ENCODE results near the gene ACY1. TPM values are rescaled to one million over a fixed set of nuclear protein-coding genes. Genes with fewer than 3 reads are reported as not detected.

ACY1 gene
- total RNA-seq, 1 donor, result 38.0 TPM

DNA sequence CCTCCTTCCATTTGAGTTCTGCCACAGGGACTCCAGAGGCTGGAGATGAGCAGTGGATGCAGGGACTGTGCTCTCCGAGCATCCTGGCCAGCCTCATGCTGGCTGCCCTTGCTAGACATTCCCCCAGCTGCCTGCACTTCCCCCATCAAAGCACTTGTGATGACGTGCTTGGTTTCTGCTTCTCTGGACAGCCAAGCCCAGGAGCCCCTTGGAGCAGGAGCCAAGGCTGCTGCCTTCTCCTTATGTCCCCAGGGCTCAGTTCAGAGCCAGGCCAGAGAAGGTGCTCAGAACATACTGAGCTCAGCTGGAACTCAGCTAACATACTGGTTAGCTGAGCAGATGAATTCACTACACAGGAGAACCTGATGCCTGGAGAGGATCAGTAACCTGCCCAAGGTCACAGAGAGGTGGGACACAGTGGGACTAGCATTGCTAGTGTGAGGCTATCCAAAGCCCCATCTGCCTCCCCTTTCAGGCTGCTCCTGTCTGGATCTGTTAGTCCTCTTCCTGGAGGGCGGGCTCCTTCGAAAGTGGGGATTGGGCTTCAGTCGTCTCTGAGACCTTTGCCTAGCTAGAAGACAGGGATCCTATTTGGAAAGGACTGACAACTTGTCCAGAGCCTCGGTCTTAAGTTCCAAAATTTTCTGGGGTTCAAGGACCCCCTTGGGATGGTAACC is 20.3 kb upstream of the ACY1 start:
- no peak for DNase-seq (ENCODE audit: low read depth in 2 of 3, low spot score in 2 of 3)

DNA sequence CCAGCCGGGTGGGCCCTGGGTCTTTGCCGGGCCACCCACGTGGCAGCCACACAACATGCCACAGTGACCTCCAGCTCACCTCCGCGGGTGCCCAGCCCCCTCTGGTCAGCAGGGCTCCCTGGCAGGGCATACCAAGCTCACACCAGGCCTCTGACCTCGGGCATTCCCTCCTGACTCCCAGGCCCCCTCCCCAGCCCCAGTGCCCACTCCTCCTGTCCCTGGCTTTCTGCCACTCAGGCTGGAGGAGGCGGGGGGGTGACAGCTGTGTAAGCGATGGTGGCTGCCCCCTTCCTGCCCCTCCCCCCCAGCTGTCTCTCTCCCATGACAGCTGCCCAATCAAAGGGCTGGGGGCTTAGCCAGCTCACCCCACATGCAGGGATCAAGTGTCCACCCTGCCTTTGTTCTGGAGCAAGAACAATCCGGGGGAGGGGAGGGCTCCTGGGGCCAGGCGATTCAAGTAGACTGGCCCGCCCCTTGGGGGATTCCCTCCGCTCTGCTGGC is 19.3 kb upstream of the ACY1 start:
- DNase-seq (ENCODE audit: low read depth in 2 of 3, low spot score in 2 of 3), result no peak

DNA sequence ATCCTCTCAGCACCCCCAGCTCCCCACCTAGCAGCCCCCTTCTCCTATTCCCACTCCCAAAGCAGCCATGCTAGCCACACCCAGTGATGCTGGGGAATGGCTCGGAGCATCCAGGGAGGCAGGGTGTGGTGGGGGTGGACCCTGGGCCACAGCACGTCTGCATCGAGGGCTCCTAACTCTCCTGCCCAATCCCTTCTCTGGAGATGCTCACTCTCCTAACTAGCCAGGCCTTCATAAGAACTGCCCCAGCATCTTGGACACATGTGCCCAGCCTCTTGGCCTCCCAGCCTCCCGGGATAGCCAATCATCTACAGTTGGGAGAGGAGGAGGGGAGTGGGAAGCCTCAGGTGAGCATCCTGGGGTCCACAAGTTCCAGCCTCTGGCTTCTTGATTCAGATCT is 18.8 kb upstream of the ACY1 start:
- DNase-seq (ENCODE audit: low read depth in 2 of 3, low spot score in 2 of 3), result no peak

DNA sequence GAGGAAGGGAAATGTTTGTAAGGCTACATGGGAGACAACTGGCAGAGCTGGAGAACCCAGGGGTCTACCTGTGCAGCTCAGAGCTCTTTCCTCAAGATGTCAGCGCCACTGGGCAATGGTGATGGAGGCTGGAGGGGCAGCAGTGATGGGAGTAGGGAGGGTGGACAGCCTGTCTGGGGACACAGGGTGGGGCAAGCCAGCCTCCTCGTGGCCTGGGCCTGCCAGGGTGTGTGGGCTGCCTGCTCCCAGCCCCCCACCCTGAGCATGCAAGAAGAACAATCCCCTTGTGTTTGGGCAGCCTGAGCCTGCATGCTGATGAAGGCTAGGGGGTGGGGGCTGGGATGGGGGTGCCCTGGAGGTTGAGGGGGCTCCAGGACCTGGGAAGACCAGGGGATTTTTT is 17.3 kb upstream of the ACY1 start:
- no peak for DNase-seq (ENCODE audit: low read depth in 2 of 3, low spot score in 2 of 3)

DNA sequence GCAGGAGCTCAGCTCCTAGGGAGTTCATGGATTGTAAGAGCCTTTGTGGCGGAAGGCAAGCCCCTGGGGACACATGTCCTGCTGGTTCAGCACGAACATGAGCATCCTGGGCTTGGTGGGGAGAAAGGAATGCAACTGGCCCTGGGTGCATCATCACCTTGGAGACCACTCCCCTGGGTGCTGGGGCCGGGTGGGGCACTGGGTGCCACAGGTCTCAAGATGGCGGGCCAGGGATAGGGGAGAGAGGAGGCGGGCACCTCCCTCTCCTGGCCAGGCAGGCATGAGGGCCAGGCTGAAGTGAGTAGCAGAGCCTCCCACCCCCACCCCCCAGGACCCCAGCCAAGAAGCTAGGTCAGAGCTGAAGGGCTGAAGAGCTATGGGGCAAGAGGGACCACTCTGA is 16.8 kb upstream of the ACY1 start:
- no peak for DNase-seq (ENCODE audit: low read depth in 2 of 3, low spot score in 2 of 3)

DNA sequence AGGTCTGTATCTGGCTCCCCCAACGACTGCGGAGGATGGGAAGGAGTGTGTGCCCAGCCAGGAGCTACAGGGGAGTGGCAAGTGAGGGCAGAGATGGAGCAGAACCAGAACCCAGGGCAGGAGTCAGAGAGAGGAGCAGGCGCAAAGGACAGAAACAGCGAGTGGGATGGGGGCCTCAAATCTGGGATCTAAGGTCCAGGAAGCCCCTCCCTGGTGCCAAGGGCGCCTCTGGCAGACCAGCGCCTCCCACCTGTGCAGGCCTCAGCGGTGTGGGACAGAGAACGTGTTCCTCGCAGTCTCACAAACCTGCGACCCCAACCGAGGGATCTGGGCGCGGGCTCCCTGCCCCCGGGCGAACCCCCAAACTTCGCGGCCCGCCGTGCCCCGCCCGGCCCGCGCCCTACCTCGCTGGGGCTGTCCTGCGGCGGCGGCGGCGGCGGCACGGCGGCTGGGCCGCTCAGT is 16.4 kb upstream of the ACY1 start:
- DNase-seq (ENCODE audit: low read depth in 2 of 3, low spot score in 2 of 3), result no peak

DNA sequence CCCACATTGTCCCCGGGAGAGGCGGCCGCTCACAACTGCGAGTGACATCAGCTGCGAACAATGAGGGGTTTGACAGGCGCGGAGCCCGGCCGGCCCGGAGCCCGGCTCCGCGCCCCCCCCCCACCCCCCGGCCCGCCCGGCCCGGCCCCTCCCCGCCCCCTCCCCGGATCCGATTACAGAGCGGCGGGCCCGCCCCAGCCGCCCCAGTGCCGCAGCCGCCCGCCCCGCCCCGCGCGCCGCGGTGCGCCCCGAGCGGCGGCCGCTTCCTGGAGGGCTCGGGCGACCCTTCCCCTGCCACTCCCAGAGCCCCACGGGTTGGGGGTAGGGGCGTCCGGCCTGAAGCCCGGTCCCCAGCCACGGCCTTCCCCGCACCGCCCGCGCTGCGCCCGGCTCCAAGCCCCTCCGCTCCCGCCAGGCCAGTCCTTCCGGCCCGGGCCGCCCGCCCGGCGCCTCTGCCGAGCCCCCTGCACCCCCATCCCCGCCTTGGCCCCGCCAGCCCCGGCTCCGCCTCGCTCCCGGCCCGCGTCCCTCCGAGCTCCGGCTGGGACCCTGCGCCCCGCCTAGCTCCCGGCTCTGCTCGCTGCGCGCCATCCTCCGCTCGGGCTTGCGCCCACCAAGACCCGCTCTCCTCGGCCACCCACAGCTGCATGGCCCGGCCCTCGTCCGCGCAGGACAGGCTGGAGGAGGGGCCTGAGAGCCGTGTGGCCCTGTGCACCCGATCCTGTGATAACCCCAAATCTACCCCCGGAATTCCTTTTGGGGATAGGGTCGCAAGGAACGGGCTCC is 15.8 kb upstream of the ACY1 start, which contains the start of gene PCBP4:
TSS of gene PCBP4 (minus strand) at position 71 of the 786 bp plus-strand sequence. CDS start 6,214 bp downstream, outside the sequence.
- DNase-seq (ENCODE audit: low read depth in 2 of 3, low spot score in 2 of 3), result peak in 1 of 3 donors; percentile 13

DNA sequence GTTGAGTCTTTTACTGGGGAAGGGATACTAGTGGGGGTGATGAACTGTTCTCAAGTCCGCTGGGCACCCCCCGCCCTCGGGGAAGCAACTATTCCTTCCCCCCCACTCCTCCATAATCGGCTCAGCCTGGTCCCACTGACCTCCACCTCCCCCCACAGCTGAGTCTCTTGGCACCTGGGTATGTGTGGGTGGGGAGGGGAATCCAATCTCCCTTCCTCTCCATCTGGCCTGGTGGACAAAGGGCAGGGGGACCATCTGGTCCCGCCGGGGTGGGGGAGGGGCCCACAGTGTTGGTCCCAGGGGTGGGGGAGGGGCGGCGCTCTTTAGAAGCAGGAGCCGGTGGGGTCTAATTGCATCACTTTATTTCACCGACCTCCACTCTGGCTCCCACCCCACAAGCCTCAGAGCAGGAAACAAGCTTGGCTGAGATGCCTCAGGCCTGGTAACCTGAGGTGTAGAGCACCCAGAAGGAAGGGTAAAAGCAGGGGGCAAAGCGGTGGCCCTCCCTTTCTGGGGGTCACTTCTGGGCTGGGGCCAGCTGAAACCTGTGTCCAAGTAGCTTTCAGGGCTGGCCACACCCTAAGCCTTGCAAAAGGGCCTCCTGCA is 15.1 kb upstream of the ACY1 start:
- no peak for DNase-seq (ENCODE audit: low read depth in 2 of 3, low spot score in 2 of 3)

DNA sequence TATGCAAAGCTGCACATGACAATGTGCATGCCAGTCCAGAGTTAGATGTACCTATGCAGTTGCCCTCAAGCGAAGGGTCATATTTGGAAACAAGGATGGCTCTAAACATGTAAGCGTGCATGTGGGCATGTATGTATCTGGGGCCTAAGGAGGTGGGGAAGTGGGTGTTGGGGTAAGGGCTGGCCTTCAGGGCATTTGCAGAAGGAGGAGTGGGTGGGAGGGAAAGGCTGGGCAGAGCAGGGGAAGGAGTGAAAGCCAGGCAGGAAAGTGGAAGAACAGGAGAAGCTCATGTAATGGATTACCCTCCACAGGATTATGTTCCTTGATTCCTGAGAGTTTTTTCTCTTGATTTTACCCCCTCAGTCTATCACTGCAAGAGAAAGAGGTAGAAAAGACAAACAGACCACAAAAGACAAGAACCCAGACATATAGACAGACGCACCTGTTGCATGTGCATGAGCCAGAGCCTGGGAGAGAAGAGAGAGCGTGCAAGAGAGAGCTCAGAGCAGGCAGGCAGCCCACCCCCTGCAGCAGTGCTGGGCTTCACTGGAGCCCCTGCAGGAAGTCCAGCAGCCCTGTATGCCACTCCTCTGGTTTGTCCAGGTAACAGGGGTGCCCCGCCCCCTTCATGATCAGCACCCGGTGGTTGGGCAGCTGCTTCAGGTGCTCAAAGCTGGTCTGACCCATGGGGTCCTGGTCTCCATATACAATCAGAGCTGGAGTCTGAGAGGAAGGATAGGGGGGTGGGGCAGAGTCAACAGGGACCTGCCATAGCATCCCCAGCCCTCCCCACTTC is 14.3 kb upstream of the ACY1 start:
- DNase-seq (ENCODE audit: low read depth in 2 of 3, low spot score in 2 of 3), result no peak

DNA sequence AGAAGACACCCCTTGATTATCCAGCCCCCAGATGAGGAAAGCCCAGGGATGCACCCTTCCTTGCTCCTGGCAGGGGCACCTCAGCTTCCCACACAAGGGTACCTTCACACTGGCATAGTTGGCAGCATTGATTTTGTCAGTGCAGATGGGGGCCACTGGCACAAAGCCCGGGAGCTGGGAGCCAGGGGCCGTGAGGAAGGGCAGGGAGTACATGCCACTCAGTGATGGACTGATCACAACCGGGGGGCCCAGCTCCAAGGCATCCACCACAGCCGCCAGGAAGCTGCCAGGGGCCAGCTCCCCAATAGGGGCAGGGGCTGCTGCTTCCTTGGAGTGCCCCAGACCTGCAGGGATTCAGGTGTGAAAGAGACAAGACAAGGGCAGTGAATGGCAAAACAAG is 13.5 kb upstream of the ACY1 start:
- no peak for DNase-seq (ENCODE audit: low read depth in 2 of 3, low spot score in 2 of 3)

DNA sequence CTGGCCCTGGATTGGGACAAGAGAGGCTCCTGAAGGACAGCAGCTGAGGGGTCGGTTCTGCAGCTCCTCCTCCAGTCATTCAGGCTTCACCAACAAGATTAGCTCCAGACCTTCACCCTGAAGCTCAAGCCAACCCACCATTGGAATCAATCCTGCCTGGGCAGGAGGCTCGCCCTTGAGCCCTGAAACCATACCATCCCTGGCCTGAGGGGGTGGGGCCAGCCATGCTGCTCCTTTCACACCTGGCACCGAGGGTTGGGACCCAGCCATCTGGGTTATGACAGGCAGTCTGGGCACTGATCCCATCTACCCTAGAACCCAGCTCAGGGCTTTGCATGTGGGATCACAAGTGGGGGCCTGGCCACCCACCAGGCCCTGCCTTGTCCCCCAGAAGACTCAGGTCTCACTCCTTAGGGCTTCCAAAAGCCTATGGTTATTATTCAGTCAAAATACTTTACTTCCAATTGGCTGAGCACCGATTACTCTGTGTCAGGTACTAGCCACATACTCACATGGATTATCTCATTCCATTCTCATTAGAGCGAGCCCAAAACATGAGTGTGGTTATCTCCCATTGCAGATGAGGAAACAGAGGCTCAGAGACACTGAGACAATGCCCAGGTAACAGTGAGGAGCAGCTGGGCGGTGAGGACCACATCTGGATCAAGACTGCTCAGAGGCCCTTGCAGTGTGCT is 12.6 kb upstream of the ACY1 start:
- no peak for DNase-seq (ENCODE audit: low read depth in 2 of 3, low spot score in 2 of 3)

DNA sequence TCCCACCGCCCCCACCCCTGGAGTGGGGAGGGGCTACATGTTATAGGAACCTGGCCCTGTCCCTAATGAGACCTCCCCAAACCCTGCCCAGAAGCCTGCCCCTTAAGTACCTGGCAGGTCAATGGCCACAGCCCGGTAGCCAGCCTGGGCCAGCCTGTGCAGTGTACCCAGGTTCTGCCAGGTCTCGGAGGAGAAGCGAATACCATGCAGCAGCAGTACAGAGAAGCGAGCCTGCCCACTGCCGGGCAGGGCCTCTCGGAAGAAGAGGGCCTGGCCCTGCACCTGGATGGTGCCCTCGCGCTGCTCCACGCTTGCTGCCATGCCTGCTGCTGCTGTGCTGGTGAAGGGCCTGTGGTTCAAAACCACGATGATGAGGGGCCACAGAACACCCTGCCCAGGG is 12.0 kb upstream of the ACY1 start:
- DNase-seq (ENCODE audit: low read depth in 2 of 3, low spot score in 2 of 3), result no peak

DNA sequence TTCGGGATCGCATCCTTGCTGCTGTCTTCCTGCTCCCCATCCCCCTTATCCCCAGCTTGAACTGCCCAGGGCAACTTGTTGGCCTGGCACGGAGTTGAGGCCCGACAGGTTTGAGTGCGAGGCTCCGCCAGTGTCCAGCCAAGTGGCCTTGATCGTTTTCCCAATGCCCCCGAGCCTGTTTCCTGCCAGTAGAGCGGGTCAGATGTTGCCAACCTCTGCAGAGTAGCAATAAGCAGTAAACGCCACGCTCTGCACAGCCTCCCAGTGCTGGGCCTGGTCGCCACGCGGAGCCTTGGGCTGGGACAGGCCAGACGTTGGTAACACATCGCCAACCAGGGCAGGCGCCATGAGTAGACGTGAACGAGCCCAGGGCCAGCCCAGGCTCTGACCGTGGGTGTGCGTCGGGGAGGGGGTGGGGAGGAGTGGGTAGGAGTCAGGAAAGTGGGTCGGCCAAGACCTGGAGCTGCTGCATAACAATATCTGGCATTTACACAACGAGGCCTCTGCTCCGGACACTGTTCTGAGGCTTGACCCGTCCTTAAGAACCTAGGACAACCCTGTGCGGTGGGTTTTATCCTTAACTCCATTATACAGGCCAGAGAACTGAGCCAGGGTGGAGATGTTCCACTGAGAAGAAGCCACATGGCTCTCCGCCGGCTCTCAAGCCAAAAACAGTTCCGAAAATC is 8.9 kb upstream of the ACY1 start:
- DNase-seq (ENCODE audit: low read depth in 2 of 3, low spot score in 2 of 3), result no peak

DNA sequence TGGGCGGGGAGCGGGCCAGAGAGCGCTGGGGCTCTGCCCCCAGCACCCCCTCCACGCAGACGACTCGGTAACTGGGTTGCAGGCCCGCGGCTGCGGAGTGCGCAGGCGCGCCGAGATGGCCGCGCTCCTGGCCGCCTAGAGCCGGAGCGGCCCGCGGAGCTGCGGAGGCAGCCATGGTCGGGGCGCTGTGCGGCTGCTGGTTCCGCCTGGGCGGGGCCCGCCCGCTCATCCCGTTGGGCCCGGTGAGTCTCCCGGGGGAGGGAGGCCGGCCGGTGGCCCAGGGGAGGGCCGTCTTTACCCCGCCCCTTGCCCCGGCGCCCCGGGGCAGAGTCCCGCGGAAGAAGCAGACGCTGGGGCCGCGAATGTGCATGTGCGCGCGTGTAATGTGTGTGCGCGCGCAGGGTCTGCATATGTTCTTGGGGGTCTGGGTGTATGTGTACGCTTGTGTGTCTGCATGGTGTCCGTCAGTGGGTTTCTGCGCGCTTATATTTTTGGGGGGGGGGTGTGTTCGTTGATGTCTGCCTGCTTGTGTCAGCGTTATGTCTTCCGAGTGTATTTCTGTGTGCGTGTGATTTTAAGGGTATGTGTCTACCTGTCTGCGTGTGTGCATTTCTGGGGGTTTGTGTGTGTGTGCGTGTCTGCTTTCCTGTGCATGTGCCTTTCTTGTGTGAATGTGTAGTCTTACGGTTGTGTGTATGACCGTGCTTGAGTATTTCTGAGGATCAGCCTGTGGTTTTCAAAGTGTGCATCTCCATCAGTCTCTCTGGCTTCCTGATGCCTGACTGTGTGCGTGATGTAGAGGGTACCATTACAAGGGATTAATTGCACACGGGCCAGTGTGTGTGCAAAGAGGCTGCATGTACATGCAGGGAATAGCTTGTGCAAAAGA is 8.1 kb upstream of the ACY1 start, which contains the start of gene ABHD14A:
TSS of gene ABHD14A (plus strand) at position 102 of the 889 bp plus-strand sequence. CDS start at position 174, 72 bp downstream.
- peak; percentile 52 to 62 (median 56) for DNase-seq (ENCODE audit: low read depth in 2 of 3, low spot score in 2 of 3)

DNA sequence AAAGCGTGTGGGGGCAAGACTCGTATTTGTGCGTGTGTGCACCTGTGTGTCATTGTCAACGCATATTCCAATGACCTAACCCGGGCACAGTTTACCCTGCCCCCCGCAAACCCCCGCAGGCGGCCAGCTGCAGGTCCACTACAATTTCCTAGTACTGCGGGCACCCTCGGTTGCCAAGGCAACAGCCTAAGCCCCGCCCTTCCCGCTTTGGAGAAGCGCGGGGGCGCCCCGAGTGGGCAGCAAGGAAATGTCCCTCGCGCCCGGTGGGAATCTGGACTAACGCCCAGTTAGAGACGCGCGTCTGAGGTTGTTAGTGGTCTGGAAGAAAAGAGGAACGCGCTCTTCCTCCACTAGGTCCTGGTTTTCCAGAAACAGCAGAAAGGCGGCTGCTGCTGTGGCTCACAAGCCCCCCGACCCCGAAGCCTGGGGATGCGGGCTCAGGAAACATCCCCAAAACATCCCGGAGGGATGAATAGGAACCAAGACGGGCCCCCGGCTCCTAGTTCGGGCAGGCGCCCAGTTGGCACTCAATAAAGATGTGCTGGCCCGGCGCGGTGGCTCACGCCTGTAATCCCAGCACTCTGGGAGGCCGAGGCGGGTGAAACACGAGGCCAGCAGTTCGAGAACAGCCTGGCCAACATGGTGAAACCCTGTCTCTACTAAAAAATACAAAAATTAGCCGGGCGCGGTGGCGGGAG is 7.3 kb upstream of the ACY1 start:
- peak in 2 of 3 donors; percentile 56 to 64 for DNase-seq (ENCODE audit: low read depth in 2 of 3, low spot score in 2 of 3)

DNA sequence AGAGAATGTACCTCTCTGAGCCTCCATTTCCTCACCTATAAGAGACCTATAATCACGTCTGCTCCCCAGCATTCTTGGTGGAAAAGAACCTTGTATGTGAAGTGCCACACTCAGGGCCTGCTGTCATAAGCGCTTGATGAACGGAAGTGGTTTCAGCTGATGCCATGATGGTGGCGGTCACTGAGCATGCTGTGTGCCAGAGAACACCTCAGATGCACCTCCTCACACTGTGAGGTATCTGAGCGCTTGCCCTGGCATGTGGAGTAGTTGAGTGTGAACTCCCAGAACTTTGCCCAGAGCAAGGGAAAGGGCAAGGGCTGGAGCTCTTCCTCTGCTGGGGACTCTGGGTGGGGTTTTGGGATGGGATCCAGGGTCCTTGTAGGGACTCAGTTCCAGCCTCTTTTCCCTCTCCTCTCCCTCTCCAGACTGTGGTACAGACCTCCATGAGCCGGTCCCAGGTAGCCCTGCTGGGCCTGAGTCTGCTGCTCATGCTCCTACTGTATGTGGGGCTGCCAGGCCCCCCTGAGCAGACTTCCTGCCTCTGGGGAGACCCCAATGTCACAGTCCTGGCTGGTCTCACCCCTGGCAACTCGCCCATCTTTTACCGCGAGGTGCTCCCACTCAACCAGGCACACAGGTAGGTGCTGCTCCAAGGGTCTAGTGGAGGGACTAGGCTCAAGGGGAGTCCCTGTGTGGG is 5.7 kb upstream of the ACY1 start:
- peak in 1 of 3 donors; percentile 22 for DNase-seq (ENCODE audit: low read depth in 2 of 3, low spot score in 2 of 3)

DNA sequence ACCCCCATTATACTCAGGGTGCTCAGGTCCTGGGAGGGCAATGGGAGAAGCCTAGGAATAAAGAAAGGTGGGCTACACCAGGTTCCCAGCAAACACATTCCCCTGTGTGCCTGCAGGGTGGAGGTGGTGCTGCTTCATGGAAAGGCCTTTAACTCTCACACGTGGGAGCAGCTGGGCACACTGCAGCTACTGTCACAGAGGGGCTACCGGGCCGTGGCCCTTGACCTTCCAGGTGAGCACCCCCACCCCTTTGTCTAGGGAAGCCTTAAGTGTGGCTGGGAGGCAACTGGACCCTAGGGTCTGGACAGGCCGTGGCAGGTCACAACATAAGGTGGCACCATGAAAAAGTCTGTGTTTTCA is 5.2 kb upstream of the ACY1 start:
- DNase-seq (ENCODE audit: low read depth in 2 of 3, low spot score in 2 of 3), result no peak

Data from hematopoietic multipotent progenitor cell (in vitro differentiated cells).